Head of caudate nucleus (tissue), 42 donors: ENCODE measurements around the gene HAUS7.
A peak's percentile ranks its signal among the peaks of the same experiment; 100 is the strongest.

Experiments used
- DNase-seq, 42 donors: peaks; one replicate each; pipeline versions ENCODE4 v3.0.0 to v3.0.0-alpha.2; 2020 to 2021; ENCODE audit warnings: mixed read lengths in 7 of 42
- intact Hi-C: fragments of 100-400 bp; cut with DNase I; formaldehyde crosslinking; loops from one replicate; pipeline ENCODE4 v1.15.0; 2022

The HAUS7 gene

GRCh38 chrX:153485396-153486080 lies 15.2 kb upstream of the HAUS7 start:
- no peak for DNase-seq
- intact Hi-C loops: no loop called here

- DNase-seq: no peak
- intact Hi-C loops: no loop called here
These were observed 12.1 kb upstream of the HAUS7 start for GRCh38 chrX:153482376-153483015.

DNA sequence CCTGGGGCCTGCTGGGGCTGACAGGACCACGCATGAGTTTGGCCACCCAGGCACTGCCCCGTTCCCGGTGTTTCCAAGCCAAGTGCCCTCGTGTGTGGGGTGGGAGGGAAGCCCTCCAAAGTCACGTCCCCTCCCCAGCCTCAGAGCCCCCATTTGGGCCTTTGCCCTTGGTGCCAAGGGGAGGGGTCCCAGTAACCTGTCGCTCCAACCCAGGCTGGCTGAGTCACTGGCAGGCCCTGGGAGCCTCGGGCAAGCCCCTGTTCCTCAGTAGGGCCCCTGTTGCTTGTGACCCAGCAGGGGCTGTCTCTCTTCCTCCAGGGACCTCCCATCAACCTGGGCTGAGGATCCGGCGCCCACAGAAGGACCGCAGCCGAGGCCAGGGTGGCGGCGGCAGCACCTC lies 10.7 kb upstream of the HAUS7 start:
- DNase-seq: no peak
- intact Hi-C loops: no loop called here

DNA sequence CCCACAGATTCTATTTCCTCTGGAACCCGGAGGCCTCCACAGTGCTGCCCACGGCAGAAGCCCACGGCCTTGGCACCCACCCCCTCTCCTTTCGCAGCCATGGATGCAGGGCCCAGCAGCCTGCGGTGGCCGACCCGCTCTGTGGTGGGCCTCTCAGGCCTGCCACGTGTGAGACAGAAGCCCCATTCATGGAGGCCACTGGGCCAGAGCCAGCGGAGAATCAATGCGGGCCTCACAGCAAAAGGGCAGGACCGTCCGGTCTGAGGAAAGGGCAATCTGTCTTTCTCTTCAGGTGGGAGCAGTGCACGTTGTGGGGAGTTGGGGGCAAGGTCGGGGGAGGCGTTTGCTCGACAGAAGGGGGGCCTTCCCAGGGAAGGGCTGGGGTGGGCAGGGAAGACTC lies 8.4 kb upstream of the HAUS7 start:
- intact Hi-C loops: no loop called here
- DNase-seq: peak in 34 of 42 donors; percentile 33 to 74 (median 52)

DNA sequence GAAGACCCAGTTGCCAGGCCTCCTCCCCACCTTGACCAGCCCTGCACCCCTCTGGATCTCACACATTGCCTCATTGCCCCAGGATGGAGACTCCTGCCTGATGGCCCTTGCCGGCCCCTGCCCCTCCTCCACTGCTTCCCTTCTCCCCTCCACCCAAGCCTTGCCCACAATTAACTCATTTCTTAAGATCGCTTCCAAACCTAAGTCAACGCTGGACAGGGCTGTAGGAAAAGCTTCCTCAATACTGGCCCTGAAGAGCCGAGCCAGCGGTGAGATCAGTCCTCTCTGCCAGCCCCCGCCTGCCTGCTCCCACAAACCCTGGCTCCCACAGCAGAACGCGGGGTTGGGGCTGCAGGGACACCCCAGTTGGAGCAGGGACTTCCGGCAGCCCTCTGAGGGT lies 7.5 kb upstream of the HAUS7 start:
- intact Hi-C loops: no loop called here
- no peak for DNase-seq

- intact Hi-C loops: no loop called here
- DNase-seq: no peak
These were observed 7.0 kb upstream of the HAUS7 start for GRCh38 chrX:153477364-153477857.

DNA sequence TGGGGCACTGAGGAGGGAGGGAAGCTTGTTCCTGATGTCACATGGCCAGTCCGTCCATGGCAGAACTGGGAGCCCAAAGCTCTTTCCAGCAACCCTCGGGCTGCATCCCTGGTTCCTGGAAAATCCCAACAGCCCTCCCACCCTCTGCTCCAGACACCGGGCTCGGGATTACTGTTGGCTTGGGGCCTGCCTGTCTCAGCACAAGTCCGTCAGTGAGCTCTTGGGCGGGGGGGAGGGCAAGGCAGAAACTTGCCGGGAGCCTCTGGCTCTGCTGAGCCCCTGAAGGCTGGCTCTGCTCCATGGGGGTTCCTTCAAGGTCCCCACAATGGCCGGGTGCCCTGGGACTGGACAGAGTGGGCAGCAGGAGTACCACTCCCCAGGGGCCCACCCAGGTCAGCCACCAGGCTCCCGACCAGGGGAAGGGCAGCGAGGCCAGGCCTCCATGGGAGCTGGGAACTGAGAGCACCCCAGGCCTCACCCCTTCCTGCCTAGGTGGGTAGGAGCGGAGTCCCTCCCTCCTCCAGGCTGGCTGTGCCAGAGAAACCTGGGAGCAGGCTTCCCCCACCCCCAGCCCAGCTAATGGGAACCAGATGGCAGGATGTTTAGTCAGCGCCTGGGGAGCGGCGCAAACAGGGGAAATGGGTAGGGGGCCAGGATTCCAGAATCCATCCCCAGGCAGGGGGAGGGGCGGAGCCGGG lies 6.4 kb upstream of the HAUS7 start:
- intact Hi-C loops: no loop called here
- DNase-seq: no peak

- intact Hi-C loops: no loop called here
- no peak for DNase-seq
These were observed 5.4 kb upstream of the HAUS7 start for GRCh38 chrX:153475751-153476281.

- intact Hi-C loops: no loop called here
- no peak for DNase-seq
These were observed 4.9 kb upstream of the HAUS7 start for GRCh38 chrX:153475271-153475670.

DNA sequence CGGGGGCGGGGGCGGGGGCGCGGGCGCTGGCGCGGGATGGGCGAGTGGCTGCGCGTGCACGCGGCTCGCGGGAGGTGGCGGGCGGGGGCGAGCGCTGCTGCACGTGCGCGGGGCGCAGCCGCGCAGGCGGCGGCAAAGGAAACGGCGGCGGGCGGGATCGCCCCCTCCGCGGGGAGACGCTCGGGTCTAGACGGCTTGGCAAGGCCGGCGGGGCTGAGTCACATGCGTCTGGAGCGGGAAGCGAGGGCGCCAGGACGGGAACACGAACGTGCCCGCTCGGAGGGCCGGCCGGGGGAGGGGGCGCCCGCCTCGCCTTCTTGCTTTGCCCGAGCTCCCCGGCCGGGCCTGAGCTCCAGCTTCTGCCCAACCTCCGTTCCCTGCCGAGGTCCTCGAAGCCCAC lies 4.3 kb upstream of the HAUS7 start:
- DNase-seq: peak in 39 of 42 donors; percentile 27 to 85 (median 57)
- intact Hi-C loops: no loop called here

DNA sequence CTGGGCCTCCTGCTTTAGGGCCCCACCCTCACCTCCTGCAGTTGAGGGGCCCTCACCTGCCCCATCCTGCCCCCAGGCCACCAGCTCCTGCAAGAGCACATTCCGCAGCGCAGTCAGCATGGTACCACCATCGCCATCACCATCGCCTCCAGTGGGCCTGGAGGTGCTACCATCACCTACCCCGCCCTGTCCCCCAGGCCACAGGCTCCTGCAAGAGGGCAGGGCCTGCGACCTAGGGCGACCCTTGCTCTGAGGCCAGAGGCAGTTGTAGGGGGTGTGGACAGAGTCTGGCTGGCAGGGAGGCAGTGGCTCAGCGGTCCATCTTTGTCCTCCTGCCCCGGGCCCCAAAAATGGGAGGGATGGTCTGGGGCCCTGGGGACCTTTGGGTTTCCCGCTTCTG lies 3.9 kb upstream of the HAUS7 start:
- no peak for DNase-seq
- intact Hi-C loops: no loop called here

GRCh38 chrX:153473126-153473525 lies 2.8 kb upstream of the HAUS7 start:
- no peak for DNase-seq
- intact Hi-C loops: no loop called here

GRCh38 chrX:153471663-153472280 lies 1.4 kb upstream of the HAUS7 start:
- intact Hi-C loops: no loop called here
- no peak for DNase-seq

- intact Hi-C loops: no loop called here
These were observed 465 bp downstream of the HAUS7 start for GRCh38 chrX:153469811-153470410.

DNA sequence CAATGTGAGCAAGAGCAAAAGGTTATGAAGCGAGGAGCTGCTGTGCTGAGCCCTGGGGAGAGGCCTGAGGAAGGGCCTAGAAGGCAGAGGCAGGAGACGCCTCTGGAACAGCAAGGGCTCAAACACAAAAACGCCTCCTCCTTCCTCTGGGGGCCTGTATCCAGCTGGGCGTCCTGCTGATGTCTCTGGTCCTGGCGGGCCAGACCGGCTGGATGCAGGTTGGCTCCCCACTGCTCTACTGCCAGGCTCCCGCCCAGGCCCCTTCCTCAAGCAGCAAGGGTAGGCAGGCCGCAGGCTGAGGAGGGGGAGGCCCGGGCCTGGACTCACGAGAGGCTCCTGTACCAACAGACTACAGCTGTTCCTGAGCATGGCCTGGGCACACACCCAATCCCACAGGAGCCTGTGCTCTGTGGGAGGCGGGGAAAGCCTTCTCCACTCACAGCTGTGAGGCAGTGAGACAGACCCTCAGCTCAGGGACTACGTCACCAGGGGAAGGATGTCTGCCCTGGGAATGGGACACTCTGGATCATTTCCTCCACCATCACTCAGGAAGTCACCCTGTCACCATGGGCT lies 2.3 kb downstream of the HAUS7 start:
- intact Hi-C loops: no loop called here
- no peak for DNase-seq

More at GRCh38 chrX:153469811-153470410, 465 bp downstream of the HAUS7 start:
- DNase-seq: peak in 9 of 42 donors; percentile 6 to 49 (median 30)

DNA sequence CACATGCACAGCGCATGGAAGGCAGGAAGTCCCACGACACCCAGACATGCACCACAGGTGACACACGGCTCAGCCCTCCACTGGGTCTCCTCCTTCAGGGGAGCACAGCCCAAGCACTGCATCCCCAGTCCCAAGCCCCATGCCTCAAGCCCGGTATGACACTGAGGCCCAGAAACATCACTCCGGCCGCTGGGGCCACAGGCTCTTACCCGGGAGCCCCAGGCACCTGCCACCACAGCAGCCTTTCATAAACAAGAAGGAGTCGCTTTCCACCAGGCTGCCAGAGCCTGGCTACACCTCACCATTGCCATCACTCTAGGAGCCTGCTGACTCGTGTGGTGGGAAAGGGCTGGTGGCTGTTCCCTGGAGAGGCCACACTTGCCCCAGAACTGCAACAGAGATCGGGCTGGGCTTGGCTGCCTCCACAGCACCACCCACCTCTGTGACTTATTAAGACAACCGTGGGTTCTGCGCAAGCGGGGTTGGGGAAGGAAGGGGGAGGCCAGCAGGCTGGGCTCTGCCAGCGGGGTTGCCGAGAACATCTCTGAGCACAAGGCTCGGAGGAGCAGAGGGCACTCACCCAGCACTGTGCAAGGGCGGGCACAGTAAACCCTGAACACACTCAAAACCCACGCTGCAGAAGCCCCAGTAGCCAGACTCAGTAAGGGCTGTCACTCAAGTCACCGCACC lies 4.5 kb downstream of the HAUS7 start:
- peak in 41 of 42 donors; percentile 15 to 86 (median 65) for DNase-seq
- intact Hi-C loops: no loop called here

GRCh38 chrX:153464116-153464515 lies 6.3 kb downstream of the HAUS7 start:
- DNase-seq: no peak
- intact Hi-C loops: no loop called here

GRCh38 chrX:153463556-153463955 lies 6.8 kb downstream of the HAUS7 start:
- DNase-seq: no peak
- intact Hi-C loops: no loop called here
